K562 (cell line): Measurements from ENCODE around the gene ITPR2. TPM values are rescaled to one million over a fixed set of nuclear protein-coding genes. Genes with fewer than 3 reads are reported as not detected.

Experiments
- ATAC-seq: fragments of 200-7000 bp; cut with Tn5 transposase; 3 replicates; pipeline ENCODE4 v1.9.1; 2020; ENCODE audit warnings: moderate library complexity
- BruUV-seq: library from RNA; stranded (reverse); fragments of 400-500 nt; replicated peaks from 2 replicates; lab custom pipeline; 2021; lab: Mats Ljungman, UMichigan
- CTCF ChIA-PET: fragments of 300-600 bp; formaldehyde crosslinking; extraction: SDS; loops from one replicate; lab custom pipeline; 2021; ENCODE audit warnings: low intra/inter-chr PET ratio; lab: Yijun Ruan, JAX
- POLR2A ChIA-PET: fragments of 300-600, 350-650 bp; sonication (Branson Sonifier 250); formaldehyde crosslinking; extraction: SDS; loops from one replicate; lab custom pipeline; 2021; ENCODE audit warnings: antibody characterized with exemption, inconsistent platforms; lab: Yijun Ruan, JAX
- DNase-seq, 4 experiments: peaks; one replicate each; pipeline versions ENCODE4 v3.0.0 to v3.0.0-alpha.2; 2011 to 2018; ENCODE audit warnings: low spot score in 3 of 4, mixed read lengths in 3 of 4; ENCODE audit errors: extremely low read depth in 1 of 4
- FAIRE-seq: peaks from 2 replicates; lab custom pipeline; 2011; peaks lifted over from hg19 to GRCh38; lab: Jason Lieb, UNC
- H2AFZ ChIP-seq: 2 replicates; pipeline ENCODE4 v1.6.0; 2011; ENCODE audit warnings: low read depth, low read length, control low read depth, inconsistent platforms
- H3K27ac ChIP-seq: fragments of 200-600 bp; 3 replicates; pipeline ENCODE4 v1.8.0; 2011; ENCODE audit warnings: low read depth, mild to moderate bottlenecking, control low read depth, inconsistent platforms, low read length, moderate library complexity, mixed read lengths; ENCODE audit errors: extremely low read depth
- H3K27me3 ChIP-seq, 2 experiments: fragments of 300-600 bp in 1 of 2; 2 replicates in 1 of 2; 3 replicates in 1 of 2; pipeline versions ENCODE4 v1.6.0 to v1.8.0; 2011; ENCODE audit warnings: inconsistent platforms in 2 of 2, low read length in 2 of 2, mild to moderate bottlenecking in 1 of 2, mixed read lengths in 1 of 2, moderate library complexity in 1 of 2; ENCODE audit not compliant: control insufficient read depth in 2 of 2, insufficient read depth in 2 of 2
- H3K36me3 ChIP-seq: fragments of 300-600 bp; 3 replicates; pipeline ENCODE4 v1.8.0; 2011; ENCODE audit warnings: mild to moderate bottlenecking, low read length, inconsistent platforms; ENCODE audit not compliant: control insufficient read depth, insufficient read depth
- H3K4me1 ChIP-seq, 2 experiments: fragments of 200-600 bp in 1 of 2; replicated peaks in 1 of 2; 2 replicates in 1 of 2; 3 replicates in 1 of 2; pipeline versions ENCODE4 v1.5.1 to v1.8.0; 2011; ENCODE audit warnings: inconsistent platforms in 2 of 2, low read length in 2 of 2, mild to moderate bottlenecking in 1 of 2, mixed read lengths in 1 of 2, moderate library complexity in 1 of 2; ENCODE audit not compliant: control insufficient read depth in 2 of 2, insufficient read depth in 2 of 2
- H3K4me2 ChIP-seq: 2 replicates; pipeline ENCODE4 v1.6.1; 2011; ENCODE audit warnings: low read length, control low read depth, inconsistent platforms, mixed read lengths; ENCODE audit not compliant: insufficient read depth
- H3K4me3 ChIP-seq: fragments of 200-600 bp; sonication (generic), shearing (Covaris generic); 2 replicates; pipeline ENCODE4 v1.5.1; 2016; ENCODE audit warnings: control low read depth, inconsistent platforms
- H3K79me2 ChIP-seq: fragments of 200-600 bp; 3 replicates; pipeline ENCODE4 v1.8.0; 2011; ENCODE audit warnings: low read length, inconsistent platforms; ENCODE audit not compliant: control insufficient read depth, insufficient read depth
- H3K9ac ChIP-seq, 2 experiments: 2 replicates each; pipeline versions ENCODE4 v1.6.0 to v1.6.1; 2011; ENCODE audit warnings: low read depth in 2 of 2, low read length in 2 of 2, control low read depth in 1 of 2, inconsistent platforms in 1 of 2, mild to moderate bottlenecking in 1 of 2, mixed read lengths in 1 of 2; ENCODE audit not compliant: insufficient read depth in 1 of 2
- H3K9me1 ChIP-seq: one replicate; pipeline ENCODE4 v1.6.0; 2011; ENCODE audit warnings: inconsistent platforms, mild to moderate bottlenecking, low read length, moderate library complexity; ENCODE audit not compliant: control insufficient read depth, insufficient read depth
- H3K9me3 ChIP-seq: replicated peaks from 2 replicates; pipeline ENCODE4 v1.5.1; 2011; ENCODE audit warnings: low read depth, low read length, inconsistent platforms; ENCODE audit not compliant: control insufficient read depth, insufficient read depth
- H4K20me1 ChIP-seq: replicated peaks from 2 replicates; pipeline ENCODE4 v1.6.1; 2011; ENCODE audit warnings: low read length, inconsistent platforms, mixed read lengths; ENCODE audit not compliant: control insufficient read depth, insufficient read depth
- CBX8 ChIP-seq: fragments of 200-600 bp; sonication (generic); IDR thresholded peaks from 2 replicates; pipeline ENCODE4 v1.6.1; 2012; ENCODE audit warnings: borderline replicate concordance, mixed run types, low read depth, mild to moderate bottlenecking, moderate library complexity, mixed read lengths, low read length, control low read depth, inconsistent platforms; ENCODE audit not compliant: poor library complexity, severe bottlenecking; ENCODE audit errors: extremely low read depth
- CC2D1A ChIP-seq: fragments of 450-650 bp; IDR thresholded peaks from 2 replicates; pipeline ENCODE4 v1.6.1; 2017; ENCODE audit warnings: mild to moderate bottlenecking
- IRF1 ChIP-seq: sonication (generic); formaldehyde crosslinking; IDR thresholded peaks from 2 replicates; pipeline ENCODE4 v1.8.0; 2022; ENCODE audit warnings: missing genetic modification reagents, mild to moderate bottlenecking, borderline replicate concordance
- MAZ ChIP-seq, 2 experiments: fragments of 450-650 bp in 1 of 2; sonication (generic) in 1 of 2; formaldehyde crosslinking; IDR thresholded peaks in 1 of 2; conservative IDR thresholded peaks in 1 of 2; 2 replicates each; pipeline versions ENCODE4 v1.4.0 to v1.5.0; 2020; ENCODE audit warnings: mild to moderate bottlenecking in 1 of 2, missing genetic modification reagents in 1 of 2
- MIER1 ChIP-seq: fragments of 450-650 bp; IDR thresholded peaks from 2 replicates; pipeline ENCODE4 v1.6.1; 2016; ENCODE audit warnings: antibody characterized with exemption, mild to moderate bottlenecking, low read depth
- NFYB ChIP-seq: IDR thresholded peaks from 2 replicates; pipeline ENCODE4 v1.6.1; 2011; ENCODE audit warnings: mild to moderate bottlenecking, moderate library complexity; ENCODE audit not compliant: insufficient read length; ENCODE audit errors: extremely low read depth
- SRSF1 ChIP-seq: fragments of 200-400 bp; formaldehyde crosslinking; IDR thresholded peaks from 2 replicates; pipeline ENCODE4 v1.6.1; 2017; ENCODE audit warnings: mild to moderate bottlenecking, low read depth, low read length, moderate library complexity
- TCF7L2 ChIP-seq: fragments of 150-350 bp; IDR thresholded peaks from 2 replicates; pipeline ENCODE4 v1.6.1; 2016; ENCODE audit warnings: low read depth, mild to moderate bottlenecking, low read length, moderate library complexity
- XRCC4 ChIP-seq: IDR thresholded peaks from one replicate; pipeline ENCODE4 v1.6.1; 2011; ENCODE audit not compliant: insufficient read depth, insufficient read length; ENCODE audit errors: extremely low read depth
- ZNF134 ChIP-seq: fragments of 250-450 bp; sonication (Bioruptor Pico); conservative IDR thresholded peaks from 2 replicates; pipeline ENCODE4 v1.4.0; 2020
- ZNF217 ChIP-seq: sonication (generic); formaldehyde crosslinking; IDR thresholded peaks from 2 replicates; pipeline ENCODE4 v1.8.0; 2022; ENCODE audit warnings: mild to moderate bottlenecking, missing genetic modification reagents
- ZNF384 ChIP-seq: IDR thresholded peaks from 2 replicates; pipeline ENCODE4 v1.6.1; 2012; ENCODE audit warnings: low read depth, low read length, improper control_type of control experiment
- WGBS: fragments of 100-300 bp; shearing (Covaris generic); methylation state at CpG from one replicate; pipeline ENCODE4 v1.1.6; 2016; ENCODE audit warnings: low coverage, mixed read lengths; ENCODE audit not compliant: insufficient coverage; ENCODE audit errors: missing lambda C conversion rate; 5-methylcytosine and 5-hydroxymethylcytosine counted together
- in situ Hi-C: fragments of 300-500 bp; cut with MboI; formaldehyde crosslinking; loops from 4 replicates; pipeline ENCODE4 v1.15.0; 2018; ENCODE audit warnings: inconsistent platforms, mixed read lengths
- intact Hi-C: fragments of 100-400 bp; cut with micrococcal nuclease; formaldehyde crosslinking; loops from 2 replicates; pipeline ENCODE4 v1.14.2; 2022
- polyA plus RNA-seq, 8 experiments: library from polyadenylated mRNA; depleted of rRNA in 4 of 8; stranded (reverse) in 5 of 8; unstranded in 3 of 8; fragments of >200 nt; fragmentation: Nextera tagmentation in 2 of 8; fragmentation: Illumina TruSeq in 1 of 8; extraction: Ambion mirVana in 2 of 8; extraction: Trizol in 1 of 8; gene quantifications; 2 replicates each; pipeline versions ENCODE4 v1.2.1 to v1.2.3, GENCODE V29; 2011 to 2014; ENCODE audit warnings: inconsistent platforms in 1 of 8, missing spikeins in 1 of 8
- total RNA-seq, 7 experiments: library from RNA; depleted of rRNA in 6 of 7; stranded (reverse); fragments of >200 nt in 6 of 7; fragmentation: Illumina TruSeq in 2 of 7; extraction: Trizol in 2 of 7; gene quantifications; 2 replicates each; pipeline versions ENCODE4 v1.2.1 to v1.2.3, GENCODE V29; 2011 to 2021; ENCODE audit warnings: low replicate concordance in 1 of 7

Gene ITPR2
- total and polyA plus RNA-seq, 9 of the 15 experiments (the other 6 are each of a cell fraction or from before 2014, with no cell fraction given): 0.21 to 3.3 (median 0.95) TPM

- TF ChIP-seq CBX8: no peak
- TF ChIP-seq MAZ (CRISPR knock-in tag; conservative IDR thresholded peaks at IDR 0.05 in 1 of 2, IDR thresholded peaks at IDR 0.05 in 1 of 2): no peak
- TF ChIP-seq TCF7L2: no peak
- TF ChIP-seq CC2D1A: no peak
- TF ChIP-seq XRCC4: no peak
These were observed 107.6 kb downstream of the ITPR2 start (continued) for GRCh38 chr12:26725276-26725916.

DNA sequence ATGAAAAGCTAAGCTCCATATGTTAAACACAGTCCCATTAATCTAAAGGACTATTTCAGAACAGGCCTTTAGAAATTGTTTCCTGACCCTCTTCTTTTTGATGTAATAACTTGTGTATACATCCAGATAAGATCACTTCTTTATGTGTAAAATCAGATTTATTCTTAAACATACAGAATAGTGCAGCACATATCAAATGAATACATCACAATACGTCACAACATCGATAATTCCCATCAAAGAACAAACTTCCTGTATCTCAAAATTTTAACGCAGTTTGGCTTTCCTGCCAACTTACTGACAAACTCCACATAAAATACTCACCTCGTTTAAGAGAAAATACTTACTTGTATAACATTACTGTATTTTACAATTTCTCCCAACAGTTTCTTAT is 108.7 kb downstream of the ITPR2 start:
- Histone ChIP-seq H3K4me3 (no peak overlapping the region), H3K9me1 (no peaks in the 10 kb centered on the region), H3K4me2 (no peak overlapping the region), H3K27me3 (peaks cover 0 to 8% of the 10 kb centered on the region in 2 experiments; a peak in 1 of 5 replicates), H3K36me3 (no peaks in the 10 kb centered on the region), H2AFZ (no peak overlapping the region), H3K9ac (no peak overlapping the region), H4K20me1 (no peaks in the 10 kb centered on the region), H3K4me1 (no peaks in the 10 kb centered on the region), H3K27ac (no peak overlapping the region), H3K9me3 (no peaks in the 10 kb centered on the region), H3K79me2 (no peaks in the 10 kb centered on the region)
- POLR2A ChIA-PET: no interaction called here
- DNase-seq: no peak
- intact Hi-C loops: no loop called here
- TF ChIP-seq NFYB (no peak), ZNF384 (no peak), CBX8 (no peak), IRF1 (CRISPR knock-in tag) (no peak), ZNF217 (CRISPR knock-in tag) (no peak), MIER1 (no peak), ZNF134 (CRISPR knock-in tag) (no peak), SRSF1 (no peak)
- 0% methylated on average over 4 of the region's 4 CpGs for WGBS
- no peak for ATAC-seq
- in situ Hi-C loops: no loop called here
- FAIRE-seq: no peak
- BruUV-seq: no TSS peak
- CTCF ChIA-PET: no interaction called here
